Measurements from ENCODE around the gene SPATS2L.

SPATS2L gene
- total RNA-seq = 17.7 to 21.9 reads per million in 2 donors

- peak; percentile 25 for DNase-seq
These were observed at the start of gene SPATS2L for GRCh38 chr2:200306196-200306930. Gene SPATS2L (plus strand): TSS chr2:200306693. CDS start chr2:200389245, 82,552 bp downstream.

GRCh38 chr2:200257570-200257969 is 48.9 kb upstream of the SPATS2L start:
- DNase-seq = no peak

GRCh38 chr2:200258081-200258480 is 48.4 kb upstream of the SPATS2L start:
- DNase-seq = no peak

- no peak for DNase-seq
These were observed 47.5 kb upstream of the SPATS2L start for GRCh38 chr2:200258881-200259576.

- no peak for DNase-seq
These were observed 46.9 kb upstream of the SPATS2L start for GRCh38 chr2:200259577-200259957.

GRCh38 chr2:200262047-200262446 is 44.4 kb upstream of the SPATS2L start:
- no peak for DNase-seq

- DNase-seq = no peak
These were observed 43.2 kb upstream of the SPATS2L start for GRCh38 chr2:200263279-200263678.

GRCh38 chr2:200264631-200265030 is 41.9 kb upstream of the SPATS2L start:
- no peak for DNase-seq

GRCh38 chr2:200266406-200266805 is 40.1 kb upstream of the SPATS2L start:
- DNase-seq = no peak

- no peak for DNase-seq
These were observed 39.1 kb upstream of the SPATS2L start for GRCh38 chr2:200267350-200267749.

- DNase-seq = no peak
These were observed 35.8 kb upstream of the SPATS2L start for GRCh38 chr2:200270732-200271131.

GRCh38 chr2:200272320-200272719 is 34.2 kb upstream of the SPATS2L start:
- DNase-seq = no peak

- DNase-seq = no peak
These were observed 32.1 kb upstream of the SPATS2L start for GRCh38 chr2:200274116-200275075.

- no peak for DNase-seq
These were observed 31.0 kb upstream of the SPATS2L start for GRCh38 chr2:200275295-200276013.

GRCh38 chr2:200276472-200276871 is 30.0 kb upstream of the SPATS2L start:
- no peak for DNase-seq

GRCh38 chr2:200278694-200279316 is 27.7 kb upstream of the SPATS2L start:
- no peak for DNase-seq

- DNase-seq = no peak
These were observed 26.6 kb upstream of the SPATS2L start for GRCh38 chr2:200279857-200280256.

- DNase-seq = no peak
These were observed 19.9 kb upstream of the SPATS2L start for GRCh38 chr2:200286578-200286977.

GRCh38 chr2:200288670-200289429 is 17.6 kb upstream of the SPATS2L start:
- no peak for DNase-seq

- no peak for DNase-seq
These were observed 10.4 kb upstream of the SPATS2L start for GRCh38 chr2:200296118-200296517.

- DNase-seq = no peak
These were observed 9.4 kb upstream of the SPATS2L start for GRCh38 chr2:200297100-200297499.

Measured in activated gamma-delta T cell (primary cell).